Esophagus squamous epithelium (tissue), 5 donors: ENCODE results near the gene PCSK5. TPM values are rescaled to one million over a fixed set of nuclear protein-coding genes. Genes with fewer than 3 reads are reported as not detected.

Source experiments
- DNase-seq: peaks from one replicate; lab custom pipeline; 2025; lab: John Stamatoyannopoulos, UW
- H3K27ac ChIP-seq, 4 donors: fragments of 200-600 bp; sonication (generic); one replicate each; pipeline ENCODE4 v1.5.1; 2016 to 2019; ENCODE audit warnings: mild to moderate bottlenecking in 1 of 4
- H3K27me3 ChIP-seq, 4 donors: fragments of 200-600 bp; sonication (generic); 1 replicate in 3 of 4; 2 replicates in 1 of 4; pipeline versions ENCODE4 v1.5.1 to v1.6.0; 2017 to 2021; ENCODE audit warnings: antibody characterized with exemption in 1 of 4
- H3K36me3 ChIP-seq, 3 donors: fragments of 200-600 bp; sonication (generic); one replicate each; pipeline ENCODE4 v1.5.1; 2016 to 2019
- H3K4me1 ChIP-seq, 3 donors: fragments of 200-600 bp; sonication (generic); one replicate each; pipeline ENCODE4 v1.5.1; 2017 to 2019
- H3K4me3 ChIP-seq, 4 donors: fragments of 200-600 bp; sonication (generic); 1 replicate in 3 of 4; 2 replicates in 1 of 4; pipeline ENCODE4 v1.5.1; 2016 to 2019; ENCODE audit warnings: mild to moderate bottlenecking in 2 of 4, moderate library complexity in 1 of 4
- H3K9me3 ChIP-seq, 3 donors: fragments of 200-600 bp; sonication (generic); one replicate each; pipeline ENCODE4 v1.5.1; 2016 to 2019
- CTCF ChIP-seq, 6 experiments: fragments of 450-650 bp in 4 of 6; fragments of 200-600 bp in 2 of 6; sonication (generic) in 2 of 6; IDR thresholded peaks; one replicate each; pipeline ENCODE4 v1.5.1; 2016 to 2019; ENCODE audit warnings: antibody characterized with exemption in 6 of 6, mild to moderate bottlenecking in 4 of 6, moderate library complexity in 4 of 6
- POLR2A ChIP-seq, 4 donors: fragments of 450-650 bp; IDR thresholded peaks; one replicate each; pipeline ENCODE4 v1.6.1; 2017; ENCODE audit warnings: antibody characterized with exemption in 4 of 4, mild to moderate bottlenecking in 4 of 4, moderate library complexity in 3 of 4
- WGBS, 2 donors: methylation state at CpG; one replicate each; pipeline ENCODE4 v1.1.5; 2018; 5-methylcytosine and 5-hydroxymethylcytosine counted together
- intact Hi-C: fragments of 100-400 bp; cut with DNase I; formaldehyde crosslinking; loops from one replicate; pipeline ENCODE4 v1.15.0; 2022
- total RNA-seq, 4 donors: library from RNA; depleted of rRNA; stranded (reverse); fragments of >200 nt; gene quantifications; one replicate each; pipeline ENCODE4 v1.1.0, GENCODE V29; 2016
- donor health status: DM: yes; HTN: yes; CAD: no.

PCSK5 gene
- total RNA-seq, 4 donors from 2014 or later = 8.4 to 33.8 (median 24.2) TPM

GRCh38 chr9:76025286-76025685, 134.8 kb downstream of the PCSK5 start:
- Histone ChIP-seq H3K27me3 (no peaks in the 10 kb centered on the region), H3K9me3 (no peaks in the 10 kb centered on the region)
- WGBS, 2 donors = 87 to 94% methylated on average over 1 of the region's 1 CpG

GRCh38 chr9:76026796-76027195, 136.3 kb downstream of the PCSK5 start:
- TF ChIP-seq POLR2A (IDR thresholded peaks at IDR 0.05) = no peak
- TF ChIP-seq CTCF (IDR thresholded peaks at IDR 0.05) = no peak
- Histone ChIP-seq H3K4me1 (no peaks in the 10 kb centered on the region), H3K27ac (no peak overlapping the region), H3K9me3 (no peaks in the 10 kb centered on the region), H3K4me3 (no peak overlapping the region), H3K27me3 (no peaks in the 10 kb centered on the region), H3K36me3 (peaks cover 0 to 67% (median 0%) of the 10 kb centered on the region in 3 donors)
- no peak for DNase-seq
- WGBS, 2 donors = 74 to 80% methylated on average over 6 of the region's 6 CpGs
- intact Hi-C loops = no loop called here

More at GRCh38 chr9:76025286-76025685, 134.8 kb downstream of the PCSK5 start:
- TF ChIP-seq CTCF (IDR thresholded peaks at IDR 0.05) (no peak), POLR2A (IDR thresholded peaks at IDR 0.05) (no peak)
- no peak overlapping the region for H3K27ac ChIP-seq
- H3K4me3 ChIP-seq = no peak overlapping the region
- DNase-seq = no peak
- H3K4me1 ChIP-seq = no peaks in the 10 kb centered on the region
- intact Hi-C loops = no loop called here
- peaks cover 0 to 56% (median 0%) of the 10 kb centered on the region in 3 donors for H3K36me3 ChIP-seq

- DNase-seq = no peak
- TF ChIP-seq POLR2A (IDR thresholded peaks at IDR 0.05) (no peak), CTCF (IDR thresholded peaks at IDR 0.05) (no peak)
- H3K9me3 ChIP-seq = no peaks in the 10 kb centered on the region
- 60 to 79% methylated on average over 5 of the region's 5 CpGs for WGBS, 2 donors
- H3K4me3 ChIP-seq = no peak overlapping the region
- H3K27me3 ChIP-seq = no peaks in the 10 kb centered on the region
- intact Hi-C loops = no loop called here
- peaks cover 0 to 67% (median 0%) of the 10 kb centered on the region in 3 donors for H3K36me3 ChIP-seq
- H3K4me1 ChIP-seq = no peaks in the 10 kb centered on the region
- H3K27ac ChIP-seq = no peak overlapping the region
Observed at GRCh38 chr9:76027416-76027815, 136.9 kb downstream of the PCSK5 start.

DNA sequence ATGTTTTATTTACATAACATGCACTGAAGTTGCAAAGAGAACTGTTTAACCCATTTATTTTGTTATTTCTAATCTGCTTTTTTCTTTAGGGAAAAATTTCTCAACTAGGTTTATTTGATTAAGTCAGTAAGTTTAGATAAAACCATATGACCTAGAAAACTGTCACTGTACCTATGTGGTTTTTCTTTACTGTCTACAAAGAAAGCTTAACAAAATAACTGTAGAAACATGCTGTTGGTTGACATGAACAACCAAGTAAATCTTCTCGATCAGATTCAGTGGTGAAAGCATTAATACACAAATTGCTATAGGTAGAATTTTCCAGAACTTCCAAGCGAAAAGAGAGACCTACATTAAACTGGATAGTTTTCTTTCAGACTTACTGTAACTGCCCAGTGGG, 137.4 kb downstream of the PCSK5 start:
- H3K27me3 ChIP-seq = no peaks in the 10 kb centered on the region
- H3K9me3 ChIP-seq = no peaks in the 10 kb centered on the region
- TF ChIP-seq POLR2A (IDR thresholded peaks at IDR 0.05) = no peak

DNA sequence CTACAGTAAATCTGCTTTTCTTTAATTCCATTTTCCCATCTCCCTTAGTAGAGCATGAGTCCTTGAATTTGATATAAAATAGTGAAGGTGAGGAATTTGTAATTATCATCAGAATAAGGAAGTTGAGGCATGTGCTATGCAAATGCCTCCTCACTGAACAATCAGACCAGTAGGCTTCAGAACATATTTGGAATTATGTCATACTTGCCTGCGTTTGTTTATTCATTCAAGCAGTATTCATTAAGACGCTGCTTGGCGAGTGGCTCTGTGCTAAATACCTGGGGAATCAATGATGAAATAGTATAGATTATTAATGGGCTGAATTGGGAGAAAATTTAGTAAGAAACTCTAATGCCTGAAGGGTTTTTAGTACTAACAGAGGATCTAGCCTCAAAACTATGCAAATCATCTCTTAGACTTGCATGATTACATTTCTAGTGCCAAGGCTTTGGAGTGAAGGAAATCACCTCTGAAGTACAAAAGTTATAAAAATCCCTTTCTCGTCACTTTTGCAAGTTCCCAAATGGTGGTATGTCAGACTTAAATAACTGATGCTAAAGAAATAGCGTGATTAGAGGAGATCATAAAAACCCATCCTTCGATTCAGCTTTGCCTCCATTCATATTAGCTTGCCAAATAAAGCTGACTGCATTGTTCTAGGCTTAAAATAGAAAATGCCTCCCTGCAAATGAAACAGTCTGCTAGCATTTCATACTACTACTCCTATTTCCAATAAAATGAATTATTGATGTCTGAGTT, 141.7 kb downstream of the PCSK5 start:
- no peak overlapping the region for H3K4me3 ChIP-seq
- no peak for DNase-seq
- TF ChIP-seq CTCF (IDR thresholded peaks at IDR 0.05) = no peak
- WGBS, 2 donors = 59 to 70% methylated on average over 6 of the region's 6 CpGs
- no peaks in the 10 kb centered on the region for H3K27me3 ChIP-seq
- H3K4me1 ChIP-seq = no peaks in the 10 kb centered on the region
- intact Hi-C loops = no loop called here
- H3K36me3 ChIP-seq = peaks cover 0 to 63% (median 0%) of the 10 kb centered on the region in 3 donors
- H3K27ac ChIP-seq = no peak overlapping the region
- H3K9me3 ChIP-seq = no peaks in the 10 kb centered on the region

More for the DNA sequence above, 137.4 kb downstream of the PCSK5 start:
- Histone ChIP-seq H3K4me1 (no peaks in the 10 kb centered on the region), H3K27ac (no peak overlapping the region), H3K4me3 (no peak overlapping the region), H3K36me3 (peaks cover 0 to 69% (median 0%) of the 10 kb centered on the region in 3 donors)
- intact Hi-C loops = no loop called here
- WGBS, 2 donors = 72 to 76% methylated on average over 2 of the region's 2 CpGs
- no peak for DNase-seq
